Cardiac atrium fibroblast (primary cell): ENCODE data around the gene PRAMEF27. TPM values are rescaled to one million over a fixed set of nuclear protein-coding genes. Genes with fewer than 3 reads are reported as not detected.

Experiments
- total RNA-seq: library from RNA; depleted of rRNA; stranded (reverse); fragments of >200 nt; gene quantifications from 2 replicates; pipeline ENCODE4 v1.2.3, GENCODE V29; 2015

PRAMEF27 gene
- not detected in 2 replicates for total RNA-seq

GRCh38 chr1:13056475-13056874, at the start of gene PRAMEF27:
Gene PRAMEF27 (minus strand): TSS chr1:13056575. CDS start chr1:13053659, 2,916 bp downstream.

GRCh38 chr1:13070474-13070873, 14.1 kb upstream of the PRAMEF27 start, which contains the start of gene PRAMEF25:
Gene PRAMEF25 (plus strand): TSS chr1:13070774. CDS start chr1:13073694, 2,920 bp downstream.

Other genes with a start within 250 kb of the PRAMEF27 start
- gene PRAMEF11, start 225.2 kb downstream of the PRAMEF27 start, total RNA-seq = not detected in 2 replicates
- not detected in 2 replicates for gene HNRNPCL1, start 207.9 kb downstream of the PRAMEF27 start, total RNA-seq
- not detected in 2 replicates for gene PRAMEF2, start 199.5 kb downstream of the PRAMEF27 start, total RNA-seq
- gene PRAMEF4, start 170.4 kb downstream of the PRAMEF27 start, total RNA-seq = not detected in 2 replicates
- not detected in 2 replicates for gene PRAMEF10, start 158.3 kb downstream of the PRAMEF27 start, total RNA-seq
- gene PRAMEF7, start 140.0 kb downstream of the PRAMEF27 start, total RNA-seq = not detected in 2 replicates
- gene PRAMEF6, start 109.0 kb downstream of the PRAMEF27 start, total RNA-seq = not detected in 2 replicates
- gene HNRNPCL3, start 4.2 kb upstream of the PRAMEF27 start, total RNA-seq = not detected in 2 replicates
- not detected in 2 replicates for gene PRAMEF25, start 14.2 kb upstream of the PRAMEF27 start, total RNA-seq
- gene HNRNPCL2, start 60.3 kb upstream of the PRAMEF27 start, total RNA-seq = not detected in 2 replicates
- not detected in 2 replicates for gene PRAMEF26, start 99.4 kb upstream of the PRAMEF27 start, total RNA-seq
- gene HNRNPCL4, start 109.1 kb upstream of the PRAMEF27 start, total RNA-seq = not detected in 2 replicates
- gene PRAMEF9, start 115.3 kb upstream of the PRAMEF27 start, total RNA-seq = not detected in 2 replicates
- gene PRAMEF13, start 144.8 kb upstream of the PRAMEF27 start, total RNA-seq = not detected in 2 replicates
- gene PRAMEF18, start 169.6 kb upstream of the PRAMEF27 start, total RNA-seq = not detected in 2 replicates
- not detected in 2 replicates for gene PRAMEF5, start 197.6 kb upstream of the PRAMEF27 start, total RNA-seq
- not detected in 2 replicates for gene PRAMEF8, start 228.6 kb upstream of the PRAMEF27 start, total RNA-seq
- not detected in 2 replicates for gene PRAMEF33, start 247.0 kb upstream of the PRAMEF27 start, total RNA-seq